Activated T-cell treated with anti-CD3 and anti-CD28 coated beads for 1 hour (primary cell): ENCODE results near the gene NTM.
"Not testable (repeated sequence)": the region's sequence is repeated elsewhere in the genome, so short reads cannot be mapped to it uniquely, and the experiment has no call there.

Experiments
- DNase-seq: peaks from one replicate; pipeline ENCODE4 v3.0.0-alpha.2; 2020; ENCODE audit warnings: low read depth

NTM gene

DNA sequence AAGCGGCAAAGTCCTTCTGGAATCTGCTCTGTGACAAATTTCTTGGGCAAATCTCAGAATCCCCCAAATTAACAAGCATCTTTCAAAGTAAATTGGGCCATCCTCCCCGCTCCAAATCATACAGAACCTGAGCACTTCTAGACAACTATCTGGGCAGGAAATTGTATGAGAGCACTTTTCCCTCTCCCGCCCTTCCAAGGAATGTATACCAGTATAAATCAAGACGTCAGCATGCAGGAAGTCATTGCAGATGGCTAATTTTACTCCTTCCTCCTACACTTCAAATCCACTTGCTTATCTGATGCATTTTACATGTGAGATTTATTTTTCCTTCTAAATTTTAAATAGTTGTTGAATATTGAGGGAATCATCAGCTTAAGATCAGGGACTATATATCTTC lies 52.1 kb downstream of the NTM start:
- no peak for DNase-seq

GRCh38 chr11:131423688-131424087 lies 53.3 kb downstream of the NTM start:
- DNase-seq, result no peak

DNA sequence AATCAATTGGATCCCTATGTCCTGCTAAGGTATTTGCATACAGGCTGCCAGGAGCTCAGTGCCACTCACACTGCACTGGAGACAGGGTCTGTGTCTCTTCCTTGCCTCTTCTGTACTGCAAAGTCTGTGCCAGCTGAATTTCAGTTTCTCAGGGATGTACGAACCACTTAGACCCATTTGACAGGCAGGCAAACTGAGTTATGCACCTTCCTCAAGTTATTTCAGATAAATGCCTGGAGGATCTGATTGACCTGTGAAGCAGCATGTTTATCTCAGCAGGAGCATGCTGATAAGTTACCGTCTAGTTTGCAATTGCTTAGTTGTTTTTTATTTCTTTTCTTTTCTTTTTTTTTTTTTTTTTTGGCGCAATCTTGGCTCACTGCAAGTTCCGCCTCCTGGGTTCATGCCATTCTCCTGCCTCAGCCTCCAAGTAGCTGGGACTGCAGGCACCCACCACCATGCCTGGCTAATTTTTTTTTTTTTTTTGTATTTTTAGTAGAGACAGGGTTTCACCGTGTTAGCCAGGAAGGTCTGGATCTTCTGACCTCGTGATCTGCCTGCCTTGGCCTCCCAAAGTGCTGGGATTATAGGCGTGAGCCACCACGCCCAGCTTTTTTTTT lies 54.0 kb downstream of the NTM start:
- DNase-seq, result not testable (repeated sequence)

GRCh38 chr11:131425285-131425684 lies 54.9 kb downstream of the NTM start:
- no peak for DNase-seq

GRCh38 chr11:131428853-131429252 lies 58.4 kb downstream of the NTM start:
- DNase-seq, result no peak

GRCh38 chr11:131430473-131431208 lies 60.2 kb downstream of the NTM start:
- no peak for DNase-seq

DNA sequence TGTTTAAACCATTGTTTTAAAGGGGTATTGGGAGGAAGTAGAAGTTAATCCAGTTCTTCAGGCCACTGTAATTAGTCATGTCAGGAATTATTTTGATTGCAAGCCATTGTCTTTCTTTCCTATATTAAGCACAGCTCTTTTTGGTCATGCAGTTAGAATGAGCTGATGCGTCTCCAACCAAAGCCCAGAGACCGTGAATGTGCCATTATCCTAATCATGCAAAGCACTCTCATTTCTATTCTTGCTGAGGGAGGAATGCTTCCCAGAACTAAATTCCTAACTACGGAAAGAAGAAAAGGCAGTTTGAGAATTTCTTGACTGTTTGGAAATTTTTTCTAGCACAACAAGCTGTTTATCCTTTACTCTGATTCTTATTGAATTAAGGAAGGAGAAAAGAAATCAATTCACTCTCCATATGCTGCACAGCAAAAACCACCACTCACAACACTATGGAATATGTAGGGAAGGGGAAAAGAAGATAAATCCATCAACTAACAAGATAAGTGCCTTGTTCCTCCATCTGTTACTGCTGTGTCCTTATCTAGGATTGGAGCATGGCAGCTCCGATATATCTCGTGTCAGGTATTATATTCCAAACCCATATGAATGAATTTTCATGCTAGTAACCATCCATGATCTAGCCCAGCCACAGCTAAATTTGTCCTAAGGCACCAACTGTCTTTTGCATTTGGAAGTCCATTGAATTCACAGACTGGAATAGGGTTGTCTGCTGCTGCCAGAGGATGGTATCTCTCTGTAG lies 70.8 kb downstream of the NTM start:
- no peak for DNase-seq

DNA sequence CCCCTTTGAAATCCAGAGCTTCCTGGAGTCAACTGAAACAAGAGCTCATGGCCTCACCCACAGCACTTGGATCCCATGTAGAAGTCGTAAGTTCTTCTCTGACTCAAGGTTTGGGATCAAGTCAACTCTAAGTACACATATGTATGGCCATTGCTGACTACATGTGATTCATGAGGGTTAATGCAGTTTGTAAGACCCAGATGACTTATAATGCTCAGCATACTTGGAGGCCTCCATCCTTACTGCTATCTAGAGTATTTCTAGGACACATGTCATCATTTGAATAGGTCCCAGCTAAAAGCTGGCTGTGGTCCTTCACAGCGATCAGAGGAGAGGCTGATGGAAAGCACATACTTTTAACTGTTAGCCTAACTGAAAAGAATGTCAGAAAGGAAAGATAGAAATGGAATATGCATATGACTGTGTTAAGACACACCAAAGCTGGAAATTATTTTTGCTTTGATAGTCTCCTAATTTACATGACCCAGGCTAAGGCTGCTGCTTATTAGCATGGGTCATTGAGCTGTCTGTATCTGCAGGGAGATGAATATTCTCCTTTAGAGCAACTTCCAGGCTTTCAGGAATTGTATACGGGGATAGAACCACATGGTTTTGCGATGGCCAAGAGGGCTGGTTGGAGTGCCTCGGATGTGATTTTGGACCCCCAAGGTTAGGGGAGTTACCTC lies 76.3 kb downstream of the NTM start:
- DNase-seq, result no peak

DNA sequence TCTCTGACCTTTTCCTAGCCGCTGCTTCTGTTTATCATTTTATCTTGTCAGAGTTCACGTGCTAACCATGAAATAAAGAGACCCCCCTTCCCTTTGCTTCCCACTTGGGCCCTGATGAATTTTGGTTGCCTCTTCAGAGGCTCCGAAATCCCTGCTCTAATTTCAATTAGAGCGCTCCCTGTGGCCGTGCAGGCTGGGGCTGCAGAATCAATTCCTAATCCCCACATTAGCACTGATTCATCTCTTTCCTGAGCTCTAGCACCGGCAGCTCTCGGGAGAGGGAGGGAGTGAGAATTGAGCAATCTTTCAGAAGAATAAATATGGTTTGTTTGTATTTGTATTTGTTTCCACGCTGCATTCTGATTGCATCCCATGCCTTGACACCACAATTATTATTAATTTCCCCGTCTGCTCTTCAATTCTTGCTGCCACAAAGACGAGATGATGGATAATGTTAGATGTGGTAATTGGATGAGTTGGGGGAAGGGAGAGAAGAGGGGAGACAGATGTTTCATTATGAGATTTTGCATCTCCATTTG lies 76.9 kb downstream of the NTM start:
- no peak for DNase-seq

GRCh38 chr11:131447898-131448297 lies 77.5 kb downstream of the NTM start:
- DNase-seq, result no peak

- no peak for DNase-seq
These were observed 78.9 kb downstream of the NTM start for GRCh38 chr11:131449036-131450019.

DNA sequence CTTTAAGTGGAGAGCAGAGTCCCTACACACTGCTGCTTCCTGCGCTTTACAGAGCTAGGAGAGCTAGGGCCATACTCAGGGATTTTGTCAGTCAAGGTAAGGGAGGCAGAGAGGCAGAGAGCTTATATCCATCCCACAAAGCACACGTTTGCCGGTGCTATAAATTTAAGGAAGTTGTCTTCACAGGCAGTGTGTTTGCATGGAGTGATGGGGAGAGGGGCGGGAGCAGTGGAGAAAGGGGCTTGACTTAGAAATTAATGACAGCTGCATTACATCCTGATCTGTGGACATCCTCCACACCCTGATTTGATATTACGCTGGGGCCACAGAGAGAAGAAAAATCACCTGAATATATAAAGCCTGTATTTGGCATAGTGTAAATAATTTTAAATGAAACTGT lies 84.1 kb downstream of the NTM start:
- no peak for DNase-seq

DNA sequence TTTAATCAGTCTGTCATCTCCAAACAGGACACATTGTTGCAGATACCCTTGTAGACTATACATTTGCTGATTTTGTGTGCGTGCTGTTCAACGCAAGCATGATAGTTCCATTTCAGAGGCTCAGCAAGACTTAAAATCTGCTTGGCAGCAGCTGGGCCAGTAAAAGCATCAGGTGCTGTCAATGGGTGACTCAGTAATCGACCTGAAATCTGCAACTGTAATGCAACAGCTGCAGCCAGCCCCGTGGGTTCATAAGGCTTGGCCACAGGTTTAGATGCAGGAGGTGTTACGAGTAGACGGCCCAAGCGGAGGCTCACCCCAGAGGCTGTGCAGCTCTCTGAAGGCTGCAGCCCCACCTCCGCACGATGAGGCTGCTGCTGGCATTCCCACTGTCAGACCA lies 84.6 kb downstream of the NTM start:
- DNase-seq, result no peak

DNA sequence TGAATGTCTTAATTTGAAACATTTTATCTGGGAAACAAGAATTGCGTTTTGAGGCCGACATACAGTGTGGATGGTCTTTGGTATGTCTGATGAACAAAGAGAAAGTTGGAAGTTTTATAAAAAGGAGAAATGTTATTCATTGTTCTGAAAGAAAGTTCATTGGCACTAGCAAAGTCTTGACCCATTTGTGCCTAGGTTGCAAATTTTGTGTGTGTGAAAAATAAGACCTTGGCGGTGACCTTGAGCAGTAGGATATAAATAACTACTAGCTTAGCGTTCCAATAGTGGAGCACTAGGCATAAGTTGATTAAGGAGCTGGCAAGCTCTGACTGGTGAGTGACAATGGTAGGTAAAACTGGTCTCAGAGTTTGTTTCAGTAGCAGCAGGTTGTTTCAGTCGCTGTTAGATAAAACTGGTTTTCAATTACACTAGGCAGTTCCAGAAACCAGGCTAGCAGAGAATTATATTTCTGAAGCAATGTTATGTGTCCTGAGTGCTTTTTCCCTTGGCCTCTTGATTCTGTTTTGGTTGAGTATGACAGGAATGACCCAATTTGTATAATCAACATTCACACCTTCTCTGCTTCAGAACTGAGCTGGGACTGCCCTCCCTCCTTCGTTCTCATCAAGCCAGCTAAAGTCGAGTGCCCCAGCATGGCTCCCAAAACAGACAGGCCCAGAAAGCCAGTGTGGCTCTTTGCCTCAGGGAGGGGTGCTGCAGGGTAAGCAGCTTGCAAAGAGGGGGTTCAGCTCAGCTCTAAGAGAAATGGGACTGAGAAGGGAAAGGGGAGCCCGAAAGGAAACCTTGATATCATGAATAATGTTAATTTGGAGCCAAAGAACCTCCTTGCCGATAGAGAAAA lies 85.7 kb downstream of the NTM start:
- no peak for DNase-seq

DNA sequence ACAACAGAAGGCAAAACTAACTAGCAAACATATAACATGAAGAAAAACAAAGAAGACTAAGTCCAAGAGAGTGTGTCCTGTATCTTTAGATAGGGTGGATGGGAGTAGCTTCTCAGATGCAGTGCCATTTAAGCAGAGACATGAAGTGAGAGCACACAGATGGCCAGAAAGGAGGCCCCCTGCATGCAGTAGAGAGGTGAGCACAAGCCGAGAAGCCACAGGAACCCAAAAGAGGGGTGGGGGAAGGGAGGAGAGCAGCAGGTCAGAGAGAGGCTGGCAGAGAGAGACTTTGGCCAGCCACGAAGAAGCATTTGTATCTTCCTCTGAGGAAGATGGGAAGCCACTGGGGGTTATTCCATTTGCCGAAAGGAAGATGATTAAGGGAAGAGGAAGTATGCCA lies 86.7 kb downstream of the NTM start:
- DNase-seq, result no peak

DNA sequence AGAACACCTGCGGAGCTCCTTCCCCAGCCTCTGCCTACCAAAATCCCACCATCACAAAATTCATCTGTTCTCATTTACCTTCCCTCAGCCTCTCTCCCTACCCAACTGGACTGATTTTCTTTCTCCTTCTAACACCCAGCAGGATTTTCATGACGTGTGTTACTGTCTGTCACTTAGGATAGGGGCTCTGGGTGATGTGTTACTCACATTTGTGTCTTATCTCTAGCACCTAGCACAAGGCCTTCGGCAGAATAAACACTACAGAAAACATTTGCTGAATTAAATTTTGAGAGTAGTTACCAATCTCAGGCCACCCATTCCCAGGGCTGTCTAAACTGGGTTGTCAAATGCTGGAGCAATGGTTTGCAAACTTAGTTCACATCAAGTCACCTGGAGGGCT lies 88.0 kb downstream of the NTM start:
- DNase-seq, result no peak

DNA sequence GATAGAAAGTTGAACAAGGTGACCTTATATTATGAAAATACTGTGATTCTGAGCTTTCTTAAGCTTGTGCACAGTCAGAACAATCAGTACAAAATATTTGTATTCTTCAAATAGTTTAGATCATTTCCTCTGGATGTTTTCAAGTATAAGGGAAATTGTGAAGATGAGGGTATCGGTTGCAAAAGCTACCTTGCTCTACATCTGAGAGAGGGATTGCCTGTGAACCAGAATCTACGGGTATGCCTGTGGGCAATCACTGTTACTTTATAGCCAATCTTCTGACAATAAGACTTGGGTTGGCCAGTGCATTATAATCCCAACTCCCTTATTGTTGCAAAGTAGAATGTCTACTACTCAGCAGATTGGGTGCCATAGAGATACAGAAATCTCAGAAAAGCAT lies 90.5 kb downstream of the NTM start:
- no peak for DNase-seq

DNA sequence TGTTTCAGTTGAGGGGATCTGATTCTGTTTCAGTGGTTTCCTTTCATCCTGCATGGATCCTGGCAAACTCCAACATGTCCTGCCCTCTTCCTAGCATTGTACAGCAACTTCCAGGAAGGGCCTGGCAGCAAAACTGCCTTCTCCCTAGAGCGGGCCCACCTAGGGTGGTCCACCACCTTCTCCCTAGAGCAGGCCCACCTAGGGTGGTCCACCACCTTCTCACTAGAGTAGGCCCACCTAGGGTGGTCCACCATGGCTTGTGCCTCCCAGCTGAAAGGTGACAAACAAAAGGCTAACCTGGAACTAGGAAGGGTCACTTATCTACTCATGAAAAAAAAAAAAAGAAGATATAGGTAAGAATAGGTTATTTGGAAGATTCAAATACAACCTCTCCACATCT lies 92.2 kb downstream of the NTM start:
- no peak for DNase-seq

GRCh38 chr11:131463162-131463561 lies 92.7 kb downstream of the NTM start:
- no peak for DNase-seq
